SK-N-SH treated with all-trans-retinoic acid at 6 μM for 48 hours (cell line): ENCODE data around the gene PCDHB11.
"Not testable (repeated sequence)": the region's sequence is repeated elsewhere in the genome, so short reads cannot be mapped to it uniquely, and the experiment has no call there.

Experiments used
- ATAC-seq: fragments of 200-7000 bp; cut with Tn5 transposase; 3 replicates; pipeline ENCODE4 v1.9.1; 2020; ENCODE audit warnings: mild to moderate bottlenecking, moderate library complexity
- ARNTL ChIP-seq: fragments of 450-650 bp; formaldehyde crosslinking; IDR thresholded peaks from 2 replicates; pipeline ENCODE4 v1.5.0; 2020; ENCODE audit warnings: low read depth, mild to moderate bottlenecking, moderate library complexity, borderline replicate concordance
- BACH2 ChIP-seq: fragments of 250-450 bp; sonication (Bioruptor Pico); IDR thresholded peaks from 2 replicates; pipeline ENCODE4 v1.9.0; 2021; ENCODE audit warnings: mild to moderate bottlenecking, borderline replicate concordance
- CSDC2 ChIP-seq: fragments of 250-450 bp; sonication (Bioruptor Pico); IDR thresholded peaks from 2 replicates; pipeline ENCODE4 v1.5.0; 2020; ENCODE audit warnings: mild to moderate bottlenecking, moderate library complexity
- GLIS3 ChIP-seq: fragments of 250-450 bp; sonication (Bioruptor Pico); IDR thresholded peaks from 2 replicates; pipeline ENCODE4 v1.5.0; 2020; ENCODE audit warnings: mild to moderate bottlenecking, moderate library complexity
- ISL1 ChIP-seq: fragments of 250-450 bp; sonication (Bioruptor Pico); IDR thresholded peaks from 2 replicates; pipeline ENCODE4 v2.1.2; 2022; ENCODE audit warnings: mild to moderate bottlenecking, moderate library complexity
- PATZ1 ChIP-seq: fragments of 250-450 bp; sonication (Bioruptor Pico); IDR thresholded peaks from 2 replicates; pipeline ENCODE4 v1.8.0; 2020; ENCODE audit warnings: mild to moderate bottlenecking, moderate library complexity, borderline replicate concordance
- POU6F1 ChIP-seq: fragments of 250-450 bp; sonication (Bioruptor Pico); IDR thresholded peaks from 2 replicates; pipeline ENCODE4 v1.8.0; 2021; ENCODE audit warnings: low read depth, mild to moderate bottlenecking, moderate library complexity, borderline replicate concordance
- PPARA ChIP-seq: fragments of 250-450 bp; sonication (Bioruptor Pico); IDR thresholded peaks from 2 replicates; pipeline ENCODE4 v1.5.0; 2020; ENCODE audit warnings: mild to moderate bottlenecking, borderline replicate concordance
- RARB ChIP-seq: fragments of 250-450 bp; sonication (Bioruptor Pico); IDR thresholded peaks from 2 replicates; pipeline ENCODE4 v1.8.0; 2021; ENCODE audit warnings: mild to moderate bottlenecking, moderate library complexity
- TCF4 ChIP-seq: fragments of 250-450 bp; sonication (Bioruptor Pico); IDR thresholded peaks from 2 replicates; pipeline ENCODE4 v1.8.0; 2021; ENCODE audit warnings: mild to moderate bottlenecking, moderate library complexity, borderline replicate concordance
- TOX ChIP-seq: fragments of 250-450 bp; sonication (Bioruptor Pico); IDR thresholded peaks from 2 replicates; pipeline ENCODE4 v1.8.0; 2021; ENCODE audit warnings: mild to moderate bottlenecking, moderate library complexity, borderline replicate concordance
- TSHZ2 ChIP-seq: fragments of 250-450 bp; sonication (Bioruptor Pico); IDR thresholded peaks from 2 replicates; pipeline ENCODE4 v1.5.0; 2020; ENCODE audit warnings: mild to moderate bottlenecking, moderate library complexity
- ZC3H10 ChIP-seq: fragments of 250-450 bp; sonication (Bioruptor Pico); IDR thresholded peaks from 2 replicates; pipeline ENCODE4 v1.5.1; 2021; ENCODE audit warnings: mild to moderate bottlenecking, moderate library complexity
- ZFP3 ChIP-seq: fragments of 250-450 bp; sonication (Bioruptor Pico); IDR thresholded peaks from 2 replicates; pipeline ENCODE4 v1.5.0; 2020; ENCODE audit warnings: mild to moderate bottlenecking, moderate library complexity
- ZFP30 ChIP-seq: fragments of 450-650 bp; formaldehyde crosslinking; IDR thresholded peaks from 2 replicates; pipeline ENCODE4 v1.5.0; 2022; ENCODE audit warnings: mild to moderate bottlenecking, moderate library complexity
- ZNF565 ChIP-seq: fragments of 450-650 bp; formaldehyde crosslinking; conservative IDR thresholded peaks from 2 replicates; pipeline ENCODE4 v1.5.0; 2020; ENCODE audit warnings: low read depth, mild to moderate bottlenecking, moderate library complexity
- ZNF70 ChIP-seq: fragments of 450-650 bp; formaldehyde crosslinking; IDR thresholded peaks from 2 replicates; pipeline ENCODE4 v1.5.0; 2020; ENCODE audit warnings: mild to moderate bottlenecking, moderate library complexity
- ZNF8 ChIP-seq: fragments of 450-650 bp; formaldehyde crosslinking; IDR thresholded peaks from 2 replicates; pipeline ENCODE4 v1.5.0; 2020; ENCODE audit warnings: mild to moderate bottlenecking, moderate library complexity
- TF ChIP-seq, protein P1 (sequence below): fragments of 250-450 bp; sonication (Bioruptor Pico); IDR thresholded peaks from 2 replicates; pipeline ENCODE4 v1.5.1; 2020; ENCODE audit warnings: low read depth, mild to moderate bottlenecking, moderate library complexity
- TF ChIP-seq, protein P2 (sequence below): fragments of 250-450 bp; sonication (Bioruptor Pico); IDR thresholded peaks from 2 replicates; pipeline ENCODE4 v1.5.1; 2021; ENCODE audit warnings: mild to moderate bottlenecking, moderate library complexity

The PCDHB11 gene

DNA sequence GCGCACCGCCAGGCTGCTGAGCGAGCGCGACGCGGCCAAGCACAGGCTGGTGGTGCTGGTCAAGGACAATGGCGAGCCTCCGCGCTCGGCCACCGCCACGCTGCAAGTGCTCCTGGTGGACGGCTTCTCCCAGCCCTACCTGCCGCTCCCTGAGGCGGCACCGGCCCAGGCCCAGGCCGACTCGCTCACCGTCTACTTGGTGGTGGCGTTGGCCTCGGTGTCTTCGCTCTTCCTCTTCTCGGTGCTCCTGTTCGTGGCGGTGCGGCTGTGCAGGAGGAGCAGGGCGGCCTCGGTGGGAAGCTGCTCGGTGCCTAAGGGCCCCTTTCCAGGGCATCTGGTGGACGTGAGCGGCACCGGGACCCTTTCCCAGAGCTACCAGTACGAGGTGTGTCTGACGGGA is 2.2 kb downstream of the PCDHB11 start:
- ATAC-seq = not testable (repeated sequence)

GRCh38 chr5:141208478-141208877 is 9.1 kb downstream of the PCDHB11 start, which contains the start of gene PCDHB12:
TSS of gene PCDHB12 (plus strand) at chr5:141208719. CDS start at chr5:141208908, 189 bp downstream.
- TF ChIP-seq ZNF70 (CRISPR knock-in tag) (no peak), TOX (CRISPR knock-in tag) (no peak), ZC3H10 (no peak), TCF4 (CRISPR knock-in tag) (no peak), ISL1 (no peak), GLIS3 (no peak), TSHZ2 (CRISPR knock-in tag) (no peak), PPARA (CRISPR knock-in tag) (no peak), CSDC2 (no peak), ZNF565 (CRISPR knock-in tag) (no peak), ZFP3 (CRISPR knock-in tag) (no peak), POU6F1 (CRISPR knock-in tag) (no peak), ZNF8 (no peak), PATZ1 (CRISPR knock-in tag) (no peak), RARB (CRISPR knock-in tag) (no peak), ARNTL (CRISPR knock-in tag) (no peak), BACH2 (CRISPR knock-in tag) (no peak), ZFP30 (CRISPR knock-in tag) (no peak)
- TF ChIP-seq, protein P1, sequence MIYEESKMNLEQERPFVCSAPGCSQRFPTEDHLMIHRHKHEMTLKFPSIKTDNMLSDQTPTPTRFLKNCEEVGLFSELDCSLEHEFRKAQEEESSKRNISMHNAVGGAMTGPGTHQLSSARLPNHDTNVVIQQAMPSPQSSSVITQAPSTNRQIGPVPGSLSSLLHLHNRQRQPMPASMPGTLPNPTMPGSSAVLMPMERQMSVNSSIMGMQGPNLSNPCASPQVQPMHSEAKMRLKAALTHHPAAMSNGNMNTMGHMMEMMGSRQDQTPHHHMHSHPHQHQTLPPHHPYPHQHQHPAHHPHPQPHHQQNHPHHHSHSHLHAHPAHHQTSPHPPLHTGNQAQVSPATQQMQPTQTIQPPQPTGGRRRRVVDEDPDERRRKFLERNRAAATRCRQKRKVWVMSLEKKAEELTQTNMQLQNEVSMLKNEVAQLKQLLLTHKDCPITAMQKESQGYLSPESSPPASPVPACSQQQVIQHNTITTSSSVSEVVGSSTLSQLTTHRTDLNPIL = no peak
- TF ChIP-seq, protein P2, sequence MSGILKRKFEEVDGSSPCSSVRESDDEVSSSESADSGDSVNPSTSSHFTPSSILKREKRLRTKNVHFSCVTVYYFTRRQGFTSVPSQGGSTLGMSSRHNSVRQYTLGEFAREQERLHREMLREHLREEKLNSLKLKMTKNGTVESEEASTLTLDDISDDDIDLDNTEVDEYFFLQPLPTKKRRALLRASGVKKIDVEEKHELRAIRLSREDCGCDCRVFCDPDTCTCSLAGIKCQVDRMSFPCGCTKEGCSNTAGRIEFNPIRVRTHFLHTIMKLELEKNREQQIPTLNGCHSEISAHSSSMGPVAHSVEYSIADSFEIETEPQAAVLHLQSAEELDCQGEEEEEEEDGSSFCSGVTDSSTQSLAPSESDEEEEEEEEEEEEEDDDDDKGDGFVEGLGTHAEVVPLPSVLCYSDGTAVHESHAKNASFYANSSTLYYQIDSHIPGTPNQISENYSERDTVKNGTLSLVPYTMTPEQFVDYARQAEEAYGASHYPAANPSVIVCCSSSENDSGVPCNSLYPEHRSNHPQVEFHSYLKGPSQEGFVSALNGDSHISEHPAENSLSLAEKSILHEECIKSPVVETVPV (CRISPR knock-in tag) = no peak
- TF ChIP-seq, all 23 proteins: peak for 0
- peak; percentile 68 for ATAC-seq

GRCh38 chr5:141210281-141210680 is 10.9 kb downstream of the PCDHB11 start:
- ATAC-seq = not testable (repeated sequence)

DNA sequence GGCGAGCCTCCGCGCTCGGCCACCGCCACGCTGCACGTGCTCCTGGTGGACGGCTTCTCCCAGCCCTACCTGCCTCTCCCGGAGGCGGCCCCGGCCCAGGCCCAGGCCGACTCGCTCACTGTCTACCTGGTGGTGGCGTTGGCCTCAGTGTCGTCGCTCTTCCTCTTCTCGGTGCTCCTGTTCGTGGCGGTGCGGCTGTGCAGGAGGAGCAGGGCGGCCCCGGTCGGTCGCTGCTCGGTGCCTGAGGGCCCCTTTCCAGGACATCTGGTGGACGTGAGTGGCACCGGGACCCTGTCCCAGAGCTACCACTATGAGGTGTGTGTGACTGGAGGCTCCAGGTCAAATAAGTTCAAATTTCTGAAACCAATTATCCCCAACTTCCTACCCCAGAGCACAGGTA is 11.4 kb downstream of the PCDHB11 start:
- not testable (repeated sequence) for ATAC-seq

DNA sequence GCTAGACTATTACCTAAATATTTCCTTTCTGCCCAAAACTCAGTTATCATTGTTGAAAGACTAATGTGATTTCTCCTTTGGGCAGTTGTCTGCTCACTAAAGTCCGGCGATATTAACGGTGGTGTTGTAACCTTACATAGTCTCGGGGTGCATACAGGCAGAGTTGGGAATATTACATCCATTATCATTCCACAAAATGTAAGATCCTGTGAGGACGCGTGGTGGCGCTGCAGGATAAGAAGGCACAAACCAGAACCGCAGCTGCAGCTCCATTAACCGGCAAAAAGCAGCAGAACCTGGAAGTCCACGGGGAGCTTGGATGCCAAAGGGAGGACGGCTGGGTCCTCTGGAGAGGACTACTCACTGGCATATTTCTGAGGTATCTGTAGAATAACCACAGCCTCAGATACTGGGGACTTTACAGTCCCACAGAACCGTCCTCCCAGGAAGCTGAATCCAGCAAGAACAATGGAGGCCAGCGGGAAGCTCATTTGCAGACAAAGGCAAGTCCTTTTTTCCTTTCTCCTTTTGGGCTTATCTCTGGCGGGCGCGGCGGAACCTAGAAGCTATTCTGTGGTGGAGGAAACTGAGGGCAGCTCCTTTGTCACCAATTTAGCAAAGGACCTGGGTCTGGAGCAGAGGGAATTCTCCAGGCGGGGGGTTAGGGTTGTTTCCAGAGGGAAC is 14.4 kb downstream of the PCDHB11 start, which contains the start of gene PCDHB13:
TSS of gene PCDHB13 (plus strand) at position 264 of the 684 bp plus-strand sequence. CDS start at position 469, 205 bp downstream.
- ATAC-seq = 0 out of 3 replicates have a peak, but pooled peaks have one; percentile 26

- not testable (repeated sequence) for ATAC-seq
Measured at GRCh38 chr5:141214583-141214982, 15.2 kb downstream of the PCDHB11 start.

DNA sequence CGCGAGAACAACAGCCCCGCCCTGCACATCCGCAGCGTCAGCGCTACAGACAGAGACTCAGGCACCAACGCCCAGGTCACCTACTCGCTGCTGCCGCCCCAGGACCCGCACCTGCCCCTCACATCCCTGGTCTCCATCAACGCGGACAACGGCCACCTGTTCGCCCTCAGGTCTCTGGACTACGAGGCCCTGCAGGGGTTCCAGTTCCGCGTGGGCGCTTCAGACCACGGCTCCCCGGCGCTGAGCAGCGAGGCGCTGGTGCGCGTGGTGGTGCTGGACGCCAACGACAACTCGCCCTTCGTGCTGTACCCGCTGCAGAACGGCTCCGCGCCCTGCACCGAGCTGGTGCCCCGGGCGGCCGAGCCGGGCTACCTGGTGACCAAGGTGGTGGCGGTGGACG is 16.1 kb downstream of the PCDHB11 start:
- ATAC-seq = not testable (repeated sequence)

GRCh38 chr5:141216035-141216434 is 16.6 kb downstream of the PCDHB11 start:
- ATAC-seq = not testable (repeated sequence)
